ENCODE data around the gene IL17RE. TPM values are rescaled to one million over a fixed set of nuclear protein-coding genes. Genes with fewer than 3 reads are reported as not detected.

The IL17RE gene
- total and polyA plus RNA-seq, 2 of the 13 experiments (the other 11 are each of a cell fraction or from before 2014, with no cell fraction given), result 14.5 to 24.1 TPM

- TF ChIP-seq TFE3 (CRISPR knock-in tag; IDR thresholded peaks at IDR 0.05) (peak; percentile 62; the same call in 1 of the 2 replicates), ZHX1 (CRISPR knock-in tag; IDR thresholded peaks at IDR 0.05; ENCODE audit: low read depth) (peak; percentile 29; the same call in 1 of the 2 replicates), IKZF4 (CRISPR knock-in tag; IDR thresholded peaks at IDR 0.05; ENCODE audit: borderline replicate concordance, low read depth, not compliant biosample characterization) (peak; percentile 22), ZBTB14 (CRISPR knock-in tag; IDR thresholded peaks at IDR 0.05) (0 out of 2 replicates have a peak, but pooled peaks have one; percentile 30), NR0B2 (CRISPR knock-in tag; IDR thresholded peaks at IDR 0.05) (peak; percentile 87), HIVEP1 (CRISPR knock-in tag; IDR thresholded peaks at IDR 0.05) (no peak), KLF9 (CRISPR knock-in tag; IDR thresholded peaks at IDR 0.05; ENCODE audit: low read depth) (0 out of 2 replicates have a peak, but pooled peaks have one; percentile 32), HINFP (CRISPR knock-in tag; IDR thresholded peaks at IDR 0.05; ENCODE audit: low read depth) (peak; percentile 75; the same call in 1 of the 2 replicates), ZNF3 (CRISPR knock-in tag; IDR thresholded peaks at IDR 0.05) (no peak), ZUFSP (CRISPR knock-in tag; IDR thresholded peaks at IDR 0.05; ENCODE audit: borderline replicate concordance) (no peak), ZNF691 (CRISPR knock-in tag; IDR thresholded peaks at IDR 0.05; ENCODE audit: borderline replicate concordance, low read depth) (peak; percentile 75; the same call in 1 of the 2 replicates), TEAD2 (CRISPR knock-in tag; IDR thresholded peaks at IDR 0.05) (peak; percentile 86), ZNF20 (CRISPR knock-in tag; IDR thresholded peaks at IDR 0.05) (no peak), ZNF615 (CRISPR knock-in tag; IDR thresholded peaks at IDR 0.05; ENCODE audit: borderline replicate concordance) (no peak), ZNF337 (CRISPR knock-in tag; IDR thresholded peaks at IDR 0.05; ENCODE audit: borderline replicate concordance, low read depth) (no peak; the same call in 1 of the 2 replicates), PHF5A (CRISPR knock-in tag; IDR thresholded peaks at IDR 0.05; ENCODE audit: low read depth, unreplicated experiment) (peak; percentile 18)
Measured at GRCh38 chr3:9915254-9916141, 12.8 kb downstream of the IL17RE start (continued).

All from HepG2 (cell line).